Measurements from ENCODE around the gene RNMT.
"Not testable (repeated sequence)": the region's sequence is repeated elsewhere in the genome, so short reads cannot be mapped to it uniquely, and the experiment has no call there.

Gene RNMT

DNA sequence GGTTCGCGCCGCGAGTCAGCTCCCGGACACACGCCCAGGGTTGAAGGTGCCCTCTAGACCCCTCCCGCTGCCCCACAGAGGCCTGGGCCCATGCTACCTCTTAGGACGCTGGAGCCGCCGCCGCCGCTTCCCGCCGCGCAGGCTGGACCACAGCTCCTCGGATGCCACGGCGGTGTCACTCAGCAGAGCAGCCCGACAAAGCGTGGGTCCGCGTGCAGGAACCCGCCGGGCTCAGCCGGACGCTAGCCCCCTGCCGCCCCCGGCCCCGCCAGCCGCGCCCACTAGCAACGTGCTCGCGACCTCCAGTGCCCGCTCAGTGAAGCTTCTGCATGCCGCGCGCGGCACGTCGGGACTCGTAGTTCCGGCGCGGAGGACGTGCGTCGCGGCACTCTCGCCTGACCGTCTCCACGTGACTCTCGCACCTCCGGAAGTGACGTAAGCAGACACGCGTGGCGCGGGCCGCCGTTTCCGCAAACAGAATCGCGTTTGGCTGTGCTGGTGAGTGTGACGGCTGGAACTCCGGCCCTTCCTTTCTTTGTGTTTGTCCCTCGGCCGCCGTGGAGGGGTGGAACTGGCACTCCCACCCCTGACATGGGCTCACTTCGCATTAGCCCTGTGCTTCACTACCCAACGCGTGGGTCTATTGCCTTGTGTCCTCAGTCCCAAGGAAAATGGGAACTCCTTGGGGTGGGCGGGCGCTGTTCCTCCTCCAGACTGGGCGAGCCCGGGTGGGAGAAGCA lies at the start of gene RNMT, which contains the start of gene FAM210A:
Gene RNMT, plus strand, starts transcription at position 442 of the 740 bp plus-strand sequence. CDS start 4,845 bp downstream, outside the sequence.
Gene FAM210A, minus strand, starts transcription at position 327 of the 740 bp plus-strand sequence. CDS start 44,481 bp downstream, outside the sequence.
- in situ Hi-C loops (cut with HindIII; ENCODE audit: low sequenced_read_pairs): no loop called here

DNA sequence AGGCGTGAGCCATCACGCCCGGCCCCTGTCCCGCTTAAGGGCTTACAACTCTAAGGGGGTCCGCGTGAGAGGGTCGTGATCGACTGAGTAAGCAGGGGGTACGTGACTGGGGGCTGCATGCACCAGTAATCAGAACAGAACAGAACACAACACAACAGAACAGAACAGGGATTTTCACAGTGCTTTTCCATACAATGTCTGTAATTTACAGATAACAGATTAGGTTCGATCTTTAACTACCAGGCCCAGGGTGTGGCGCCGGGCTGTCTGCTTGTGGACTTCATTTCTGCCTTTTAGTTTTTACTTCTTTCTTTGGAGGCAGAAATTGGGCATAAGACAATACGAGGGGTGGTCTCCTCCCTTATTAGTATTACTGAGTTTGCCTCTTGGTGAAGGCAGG lies 49.1 kb upstream of the RNMT start:
- in situ Hi-C loops (cut with HindIII; ENCODE audit: low sequenced_read_pairs): not testable (repeated sequence)

DNA sequence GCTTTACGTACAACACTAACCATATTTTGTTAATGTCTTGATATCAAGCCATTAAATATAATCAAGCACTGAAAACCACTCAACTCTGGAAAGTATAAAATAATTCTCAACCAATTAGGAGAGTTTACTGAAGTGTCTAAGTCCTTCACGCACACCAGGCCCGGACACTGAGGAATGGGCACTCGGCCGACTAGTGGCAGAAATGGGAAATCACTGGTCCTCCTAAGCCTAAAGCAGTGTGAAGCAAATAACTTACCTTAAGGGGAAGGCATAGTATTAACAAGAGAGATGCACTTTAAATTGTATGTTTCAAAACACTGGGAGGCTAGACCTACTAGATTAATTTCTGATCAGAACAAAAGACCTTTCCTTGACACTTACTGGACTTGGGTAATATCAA lies 45.9 kb upstream of the RNMT start:
- in situ Hi-C loops (cut with HindIII; ENCODE audit: low sequenced_read_pairs): no loop called here

DNA sequence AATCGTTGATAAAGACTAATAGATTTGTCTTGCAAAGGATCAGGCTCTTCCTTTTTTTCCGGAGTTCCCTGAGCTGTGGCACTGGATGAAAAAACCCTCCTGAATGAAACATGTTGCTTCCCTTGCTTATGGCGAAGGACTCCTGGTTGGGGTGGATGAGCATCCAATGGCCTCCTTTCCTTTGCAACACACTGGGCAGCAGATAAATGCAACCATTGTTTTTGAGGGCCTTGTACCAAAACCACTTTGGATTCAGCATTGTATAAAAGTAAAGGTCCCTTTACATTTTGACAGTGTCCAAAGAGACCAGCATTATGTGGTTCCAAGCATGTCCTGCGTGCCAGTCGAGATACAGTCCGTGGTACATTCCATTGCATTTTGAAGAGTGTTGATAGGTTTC lies 44.8 kb upstream of the RNMT start:
- in situ Hi-C loops (cut with HindIII; ENCODE audit: low sequenced_read_pairs): no loop called here

DNA sequence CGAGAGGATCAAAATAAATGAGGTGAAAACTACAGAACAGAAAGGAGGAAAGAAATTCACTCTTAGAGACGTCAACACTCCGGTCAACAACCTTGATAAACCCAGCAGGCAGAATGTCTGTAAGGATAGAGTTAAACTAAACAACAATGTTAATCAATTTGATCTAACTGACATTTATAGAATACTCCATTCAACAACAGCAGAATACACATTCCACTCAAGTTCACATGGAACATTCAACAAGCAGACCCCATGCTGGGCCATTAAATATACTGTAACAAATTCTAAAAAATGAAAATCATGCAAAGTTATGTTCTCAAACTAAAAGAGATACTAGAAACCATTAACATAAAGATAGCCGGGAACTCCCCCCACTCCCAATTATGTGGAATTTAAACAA lies 41.9 kb upstream of the RNMT start:
- in situ Hi-C loops (cut with HindIII; ENCODE audit: low sequenced_read_pairs): no loop called here

DNA sequence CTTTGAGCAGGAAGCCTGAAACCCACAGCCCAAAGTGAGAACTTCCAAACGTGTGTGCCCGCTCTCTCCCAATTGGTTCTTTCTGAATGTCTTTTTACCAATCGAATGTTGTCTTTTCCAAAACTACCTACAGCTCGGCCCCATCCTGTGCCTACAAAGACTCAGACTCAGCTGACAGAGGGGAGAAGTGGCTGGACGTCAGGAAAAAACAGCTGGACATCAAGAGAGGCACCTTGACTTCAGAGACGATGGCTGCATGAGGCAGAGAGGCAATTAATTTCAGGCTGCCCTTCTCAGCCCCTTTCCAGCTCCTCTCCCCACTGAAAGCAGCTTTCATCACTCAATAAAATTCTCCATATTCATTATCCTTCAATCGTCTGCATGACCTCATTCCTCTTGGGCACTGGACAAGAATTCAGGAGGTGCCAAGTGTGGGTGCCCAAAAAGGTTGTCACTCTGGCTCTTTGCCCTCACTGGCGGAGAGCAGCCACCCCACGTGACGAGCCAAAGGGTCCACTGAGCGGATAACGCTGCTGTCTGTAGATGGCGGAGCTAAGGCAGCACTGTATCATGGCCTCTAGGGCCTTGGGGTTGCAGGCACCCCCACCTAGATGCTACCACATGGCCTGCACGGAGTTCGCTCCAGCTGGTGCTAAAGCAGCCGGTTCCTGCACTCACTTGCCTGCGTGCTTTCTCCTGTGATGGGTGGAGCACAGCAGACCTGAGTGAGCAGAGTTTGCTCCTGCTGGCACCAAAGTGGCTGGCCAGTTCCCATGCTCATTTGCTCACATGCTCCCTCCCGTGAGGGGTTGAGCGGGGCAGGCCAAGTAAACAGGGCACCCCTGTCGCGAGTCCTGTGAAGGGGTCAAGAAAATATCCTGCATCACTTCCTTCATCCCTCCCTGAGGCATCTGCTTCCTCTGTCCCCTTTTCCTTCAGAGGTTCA lies 38.0 kb upstream of the RNMT start:
- in situ Hi-C loops (cut with HindIII; ENCODE audit: low sequenced_read_pairs): no loop called here

DNA sequence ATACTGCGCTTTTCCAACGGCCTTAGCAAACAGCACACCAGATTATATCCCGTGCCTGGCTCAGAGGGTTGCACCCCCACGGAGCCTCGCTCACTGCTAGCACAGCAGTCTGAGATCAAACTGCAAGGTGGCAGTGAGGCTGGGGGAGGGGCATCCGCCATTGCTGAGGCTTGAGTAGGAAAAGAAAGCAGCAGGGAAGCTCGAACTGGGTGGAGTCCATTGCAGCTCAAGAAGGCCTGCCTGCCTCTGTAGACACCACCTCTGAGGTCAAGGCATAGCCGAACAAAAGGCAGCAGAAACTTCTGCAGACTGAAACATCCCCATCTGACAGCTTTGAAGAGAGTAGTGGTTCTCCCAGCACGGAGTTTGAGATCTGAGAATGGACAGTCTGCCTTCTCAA lies 36.4 kb upstream of the RNMT start:
- in situ Hi-C loops (cut with HindIII; ENCODE audit: low sequenced_read_pairs): not testable (repeated sequence)

DNA sequence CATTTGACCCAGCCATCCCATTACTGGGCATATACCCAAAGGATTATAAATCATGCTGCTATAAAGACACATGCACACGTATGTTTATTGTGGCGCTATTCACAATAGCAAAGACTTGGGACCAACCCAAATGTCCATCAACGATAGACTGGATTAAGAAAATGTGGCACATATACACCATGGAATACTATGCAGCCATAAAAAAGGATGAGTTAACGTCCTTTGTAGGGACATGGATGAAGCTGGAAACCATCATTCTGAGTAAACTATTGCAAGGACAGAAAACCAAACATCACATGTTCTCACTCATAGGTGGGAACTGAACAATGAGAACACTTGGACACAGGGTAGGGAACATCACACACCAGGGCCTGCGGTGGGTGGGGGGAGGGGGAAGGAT lies 31.1 kb upstream of the RNMT start:
- in situ Hi-C loops (cut with HindIII; ENCODE audit: low sequenced_read_pairs): not testable (repeated sequence)

DNA sequence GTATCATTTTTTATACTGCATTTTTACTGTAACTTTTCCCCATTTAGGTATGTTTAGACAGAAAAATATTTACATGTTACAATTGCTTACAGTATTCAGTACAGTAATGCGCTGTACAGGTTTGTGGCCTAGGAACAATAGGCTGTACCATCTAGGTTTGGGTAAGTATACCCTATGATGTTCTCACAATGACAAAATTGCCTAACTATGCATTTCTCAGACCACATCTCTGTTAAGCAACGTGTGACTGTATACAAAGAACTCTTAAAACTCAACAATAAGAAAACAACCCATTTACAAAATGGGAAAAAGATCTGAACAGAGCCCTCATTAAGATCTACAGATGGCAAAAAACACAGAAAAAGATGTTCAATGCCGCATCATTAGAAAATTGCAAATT lies 29.5 kb upstream of the RNMT start:
- in situ Hi-C loops (cut with HindIII; ENCODE audit: low sequenced_read_pairs): no loop called here

DNA sequence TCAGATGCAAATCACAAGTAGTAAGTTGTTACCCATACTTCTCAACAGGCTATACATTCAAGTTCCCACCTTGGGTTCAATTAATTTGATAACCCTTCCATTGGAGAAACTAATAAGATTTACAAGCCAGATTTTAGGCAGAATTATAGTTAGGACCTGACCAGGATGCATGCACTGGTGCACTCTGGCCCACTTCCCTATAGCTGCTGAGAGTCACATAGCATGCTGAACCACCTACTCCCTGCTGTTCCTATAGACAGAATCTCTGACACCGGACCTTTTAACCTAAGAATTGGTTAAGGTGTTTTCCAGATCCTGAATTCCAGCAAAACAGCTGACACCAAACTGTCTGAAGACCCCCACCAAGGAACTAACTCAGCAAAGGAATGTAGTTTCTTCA lies 26.3 kb upstream of the RNMT start:
- in situ Hi-C loops (cut with HindIII; ENCODE audit: low sequenced_read_pairs): no loop called here

DNA sequence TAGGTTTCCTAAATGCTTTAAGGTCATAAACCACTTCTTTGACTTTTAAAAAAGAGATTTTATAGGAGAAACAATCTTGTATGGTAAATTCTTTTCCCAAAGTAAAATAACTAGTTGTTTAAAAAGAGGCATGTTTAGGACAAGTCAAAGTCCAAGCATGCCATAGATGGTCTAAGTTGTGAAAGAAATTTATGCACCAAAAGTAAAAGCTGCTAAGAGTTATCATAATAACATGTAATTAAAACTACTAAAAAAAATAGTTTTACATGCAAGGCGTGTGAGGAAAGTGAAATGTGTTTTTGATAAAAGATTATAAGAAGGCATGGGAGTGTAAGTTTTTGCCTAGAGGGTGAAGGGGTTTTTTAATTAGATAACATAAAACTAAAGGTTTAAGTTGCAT lies 22.6 kb upstream of the RNMT start:
- in situ Hi-C loops (cut with HindIII; ENCODE audit: low sequenced_read_pairs): no loop called here

DNA sequence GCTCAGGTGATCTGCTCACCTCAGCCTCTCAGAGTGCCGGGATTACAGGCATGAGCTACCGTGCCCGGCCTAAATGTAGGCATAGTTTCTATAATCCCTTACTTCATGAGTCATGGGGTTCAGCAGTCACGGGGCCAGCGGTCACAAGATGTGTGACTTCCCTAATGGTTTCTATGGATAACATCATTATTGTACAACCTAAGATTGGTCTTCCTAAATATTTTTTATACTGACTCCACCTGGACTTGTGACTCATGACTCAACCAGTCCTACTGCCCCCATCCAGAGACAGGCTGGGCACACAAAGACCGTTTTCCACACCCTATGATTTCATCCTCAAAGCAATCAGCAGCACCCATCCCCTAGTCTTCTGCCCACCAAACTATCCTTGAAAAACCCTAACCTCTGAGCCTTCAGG lies 16.1 kb upstream of the RNMT start:
- in situ Hi-C loops (cut with HindIII; ENCODE audit: low sequenced_read_pairs): no loop called here

DNA sequence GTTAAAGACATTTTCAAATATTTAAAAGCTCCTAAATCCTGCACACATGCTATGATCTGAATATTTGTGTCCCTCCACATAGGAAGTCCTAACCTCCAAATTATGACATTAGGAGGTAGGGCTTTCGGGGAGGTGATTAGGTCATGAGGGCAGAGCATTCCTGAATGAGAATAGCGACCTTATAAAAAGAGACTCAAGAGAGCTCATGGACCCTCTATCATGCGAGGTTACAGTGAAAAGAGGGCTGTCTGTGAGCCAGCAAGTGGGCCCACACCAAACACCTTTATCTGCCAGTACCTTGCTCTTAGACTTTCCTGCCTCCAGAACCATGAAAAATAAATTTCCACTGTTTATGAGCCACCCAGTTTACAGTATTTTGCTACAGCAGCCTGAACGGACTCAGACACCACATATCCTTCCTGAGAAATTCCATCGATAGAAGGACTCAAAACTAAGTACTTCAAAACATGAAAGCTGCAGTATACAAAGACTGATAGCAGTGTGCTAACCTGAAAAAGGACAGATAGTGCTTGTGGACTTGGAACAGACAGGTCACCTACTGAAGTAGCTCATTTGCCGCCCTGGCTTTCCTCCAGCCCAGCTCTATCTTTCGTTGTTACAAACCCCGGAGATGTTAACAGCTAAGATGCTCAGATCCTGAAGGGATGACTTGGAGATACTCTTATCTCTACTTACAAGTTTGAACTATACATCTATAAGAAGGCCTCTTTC lies 13.9 kb upstream of the RNMT start:
- in situ Hi-C loops (cut with HindIII; ENCODE audit: low sequenced_read_pairs): no loop called here

DNA sequence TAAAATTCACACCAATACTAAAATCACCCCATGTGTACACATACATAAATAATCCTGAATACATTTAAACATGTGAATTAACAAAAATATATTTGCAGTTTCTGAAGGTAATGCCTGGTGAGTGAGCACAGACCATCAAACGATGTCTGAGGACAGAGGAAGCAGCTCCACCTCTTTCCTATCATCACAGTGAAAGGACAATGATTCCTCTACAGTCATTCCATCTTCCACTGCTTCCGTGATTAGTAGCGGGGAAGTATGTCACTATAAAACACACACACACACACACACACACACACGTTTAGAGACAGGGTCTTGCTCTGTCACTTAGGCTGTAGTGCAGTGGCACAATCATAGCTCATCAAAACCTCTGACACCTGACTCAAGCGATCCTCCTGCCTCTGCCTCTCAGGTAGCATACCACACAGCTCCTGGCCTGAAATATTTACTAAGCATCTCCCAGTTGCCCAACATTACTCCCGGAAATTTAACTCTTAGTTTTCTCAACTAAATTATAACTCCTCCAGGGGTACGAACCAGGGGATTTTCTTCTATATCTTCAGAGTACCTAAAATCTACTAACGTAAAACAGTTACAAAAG lies 12.9 kb upstream of the RNMT start:
- in situ Hi-C loops (cut with HindIII; ENCODE audit: low sequenced_read_pairs): no loop called here

DNA sequence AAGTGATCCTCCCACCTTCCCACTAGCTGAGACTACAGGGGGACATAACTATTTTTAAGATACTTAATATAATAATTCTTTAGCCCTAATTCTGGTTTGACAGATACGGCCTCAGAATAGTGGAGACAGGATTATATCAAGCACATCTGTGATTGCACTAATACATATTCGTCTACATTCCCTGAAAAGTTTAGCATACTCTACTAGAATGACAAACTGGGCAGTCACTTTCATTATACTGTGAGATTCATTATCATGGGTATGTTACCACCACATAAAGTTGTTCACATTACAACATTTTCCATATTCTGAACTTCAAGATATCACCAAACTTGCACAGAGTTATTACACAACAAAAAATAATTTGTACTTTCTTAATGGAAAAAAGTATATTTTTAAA lies 11.1 kb upstream of the RNMT start:
- in situ Hi-C loops (cut with HindIII; ENCODE audit: low sequenced_read_pairs): no loop called here

DNA sequence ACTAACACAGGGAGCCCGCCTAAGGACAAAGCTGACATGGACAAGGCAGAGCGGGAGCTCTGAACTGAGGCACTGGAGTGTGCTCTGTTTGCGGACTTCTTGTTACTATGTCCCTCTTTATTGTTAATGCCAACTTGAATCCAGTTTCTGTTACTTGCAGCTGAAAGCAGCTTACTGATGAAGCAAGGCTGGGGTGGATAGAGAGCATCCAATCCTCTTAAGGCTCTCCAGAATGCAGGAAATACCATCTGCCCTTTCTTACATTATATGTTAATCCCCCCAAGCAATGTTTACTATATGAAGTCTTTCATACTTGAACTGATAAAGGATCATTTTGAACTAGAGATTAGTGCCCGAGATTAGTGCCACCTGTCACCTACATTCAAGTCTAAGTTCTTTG lies 9.6 kb upstream of the RNMT start:
- in situ Hi-C loops (cut with HindIII; ENCODE audit: low sequenced_read_pairs): no loop called here

DNA sequence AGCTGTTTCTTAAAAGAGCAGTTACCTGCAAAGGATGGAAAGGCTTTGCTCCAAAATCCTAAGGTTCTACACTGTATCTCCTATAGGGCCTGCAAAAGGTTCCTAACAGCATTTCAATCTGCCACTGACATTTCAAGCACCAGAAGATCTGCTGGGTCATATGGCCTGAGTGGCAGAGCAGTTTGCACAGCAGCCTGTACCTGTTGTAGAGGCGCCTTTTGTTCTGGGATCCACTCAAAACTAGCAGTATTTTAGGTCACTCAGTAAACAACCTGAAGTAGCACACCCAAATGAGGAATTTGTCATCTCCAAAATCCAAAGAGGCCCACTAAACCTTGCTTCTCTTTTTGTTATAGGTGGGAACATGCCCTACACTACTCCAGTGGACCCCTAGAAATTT lies 6.3 kb upstream of the RNMT start:
- in situ Hi-C loops (cut with HindIII; ENCODE audit: low sequenced_read_pairs): no loop called here

DNA sequence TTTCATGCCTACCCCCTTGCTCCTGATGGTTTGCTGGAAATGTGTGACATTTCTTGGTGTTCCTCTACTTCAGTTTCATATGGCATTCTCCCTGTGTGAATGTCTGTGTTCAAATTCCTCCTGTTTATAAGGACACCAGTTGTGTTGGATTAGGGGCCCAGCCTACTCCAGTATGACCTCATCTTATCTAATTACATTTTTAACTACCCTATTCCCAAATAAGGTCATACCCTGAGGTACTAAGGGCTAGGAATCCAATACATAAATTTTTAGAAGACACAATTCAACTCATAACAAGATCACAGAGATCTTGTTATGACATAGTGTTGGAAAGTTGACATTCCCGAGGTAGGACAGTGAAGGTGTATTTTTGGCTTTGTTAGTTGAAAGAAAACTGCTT lies 5.6 kb upstream of the RNMT start:
- in situ Hi-C loops (cut with HindIII; ENCODE audit: low sequenced_read_pairs): no loop called here

DNA sequence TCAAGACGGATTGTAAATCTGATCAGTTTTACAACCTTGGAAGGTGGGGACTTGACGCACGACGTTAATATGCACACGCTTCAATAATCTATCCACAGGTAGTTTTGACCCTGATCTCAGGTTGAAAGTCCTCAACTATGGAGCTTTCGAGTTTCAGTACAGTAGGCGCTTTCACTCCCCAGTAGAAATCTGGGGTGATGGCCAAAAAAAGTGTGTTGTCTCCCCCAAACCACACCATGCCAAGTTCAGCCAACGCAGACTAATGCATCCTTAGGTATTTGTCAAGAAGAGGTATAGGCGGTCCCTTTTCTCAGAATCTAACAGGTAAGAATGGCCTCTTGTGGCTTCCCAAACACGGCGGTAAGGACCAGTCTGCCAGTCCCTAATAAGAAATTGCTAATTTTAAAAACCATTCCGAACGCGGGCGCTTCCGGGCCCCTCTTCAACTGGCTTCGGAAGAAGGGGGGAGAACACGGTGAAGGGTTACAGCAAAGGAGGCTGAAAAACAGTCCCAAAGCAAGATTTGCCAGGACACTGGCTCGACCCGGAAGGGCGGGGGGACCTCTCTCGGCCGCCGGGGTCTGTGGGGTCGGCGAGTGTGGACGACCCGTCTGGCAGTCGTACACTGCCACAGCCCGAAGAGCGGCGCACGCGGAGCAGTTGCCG lies 774 bp upstream of the RNMT start:
- in situ Hi-C loops (cut with HindIII; ENCODE audit: low sequenced_read_pairs): no loop called here

DNA sequence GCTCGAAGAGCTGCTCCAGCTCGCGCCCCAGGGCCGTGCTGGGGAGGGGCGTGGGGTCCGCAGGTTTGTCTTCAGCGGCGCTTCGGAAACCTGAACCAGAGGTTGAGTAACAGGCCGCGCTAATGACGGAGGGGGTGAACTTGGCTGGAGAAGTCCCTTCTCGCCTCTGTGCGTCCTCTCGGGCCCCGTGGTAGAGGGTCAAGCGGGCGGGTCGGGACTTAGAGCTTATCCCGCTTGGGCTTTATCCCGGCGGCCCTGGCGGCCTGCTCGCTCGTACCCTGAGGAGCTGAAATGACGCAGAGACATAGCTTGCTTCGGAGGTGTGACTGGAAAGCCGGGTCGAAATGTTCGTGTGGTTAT lies 479 bp downstream of the RNMT start:
- in situ Hi-C loops (cut with HindIII; ENCODE audit: low sequenced_read_pairs): no loop called here
